HG03039 (cell line): ENCODE results near the gene ASPN.

Experiments
- ATAC-seq: cut with Tn5 transposase; IDR thresholded peaks from one replicate; pipeline ENCODE4 v1.9.1; 2021; ENCODE audit warnings: mild to moderate bottlenecking, moderate library complexity; ENCODE audit not compliant: unreplicated experiment

ASPN gene

DNA sequence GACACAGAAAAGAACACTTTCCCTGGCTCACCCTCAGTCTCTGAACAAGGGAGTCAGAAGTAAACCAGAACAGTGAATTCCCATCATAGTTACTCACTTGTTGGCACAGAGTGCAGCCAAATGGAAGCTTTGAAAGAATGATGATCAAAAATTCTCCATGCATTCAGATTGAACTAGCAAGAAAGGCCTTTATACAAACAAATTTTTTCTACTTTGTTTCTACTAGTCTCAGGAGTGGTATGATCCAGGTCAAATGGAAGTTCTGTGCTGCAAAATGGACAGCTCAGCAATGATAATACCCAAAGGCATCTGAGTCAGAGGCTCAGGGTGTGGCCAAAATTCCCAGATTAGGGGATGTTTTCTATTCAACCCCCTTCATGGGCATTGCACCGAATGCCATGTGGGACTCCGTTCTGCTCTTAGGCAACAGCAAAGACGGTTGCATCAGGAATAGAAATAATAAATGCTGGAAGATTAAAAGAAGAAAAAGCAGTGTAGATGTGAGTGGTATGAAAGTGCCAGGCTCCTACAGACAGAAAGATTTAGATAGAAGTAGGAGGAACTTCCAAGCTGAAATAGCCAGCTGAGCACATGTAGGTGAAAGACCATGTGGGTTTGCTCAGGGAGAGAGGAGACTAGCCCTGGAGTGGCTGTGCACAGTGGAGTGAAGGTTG is 24.0 kb upstream of the ASPN start:
- no peak for ATAC-seq

DNA sequence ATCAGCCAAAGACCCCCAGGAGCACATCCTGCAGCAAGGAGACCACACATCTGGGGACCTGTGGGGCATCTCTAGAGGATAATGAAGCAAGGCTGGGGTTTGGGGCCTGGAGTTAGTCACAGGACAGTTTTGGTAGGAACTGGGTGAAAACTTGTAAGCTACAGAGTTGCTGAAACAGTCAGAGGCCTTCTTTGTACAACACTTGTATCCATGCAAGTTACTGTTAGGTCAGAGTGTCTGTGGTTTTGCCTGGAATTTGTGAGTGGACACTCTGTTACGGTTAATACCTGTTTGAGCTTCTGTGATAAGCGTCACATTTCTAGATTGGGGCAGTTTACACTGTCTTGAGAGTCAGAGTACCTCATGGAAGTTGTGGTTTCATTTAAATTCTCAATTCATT is 22.6 kb upstream of the ASPN start:
- no peak for ATAC-seq

GRCh38 chr9:92503156-92503555 is 20.9 kb upstream of the ASPN start:
- ATAC-seq = no peak

- no peak for ATAC-seq
Observed at GRCh38 chr9:92501671-92502393, 19.5 kb upstream of the ASPN start.

- ATAC-seq = no peak
Observed at GRCh38 chr9:92500725-92501124, 18.4 kb upstream of the ASPN start.

DNA sequence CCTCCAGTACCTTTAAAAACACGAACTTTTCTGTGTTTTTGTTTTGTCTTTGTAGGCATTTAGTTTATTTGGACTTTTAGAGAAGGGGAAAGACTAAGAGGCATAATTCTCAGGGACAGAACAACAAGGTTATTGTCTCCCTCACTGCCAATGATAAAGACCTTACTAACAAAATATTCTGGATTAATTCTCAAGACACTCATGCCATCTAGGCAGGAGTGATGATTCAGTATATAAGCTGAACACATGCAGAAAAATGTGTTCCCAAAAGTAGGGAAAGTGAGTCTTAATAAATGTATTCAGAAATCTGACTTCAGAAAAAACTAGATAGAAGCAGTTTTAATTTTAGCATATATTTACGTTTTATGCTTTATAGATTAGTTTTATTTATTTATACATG is 17.4 kb upstream of the ASPN start:
- ATAC-seq = no peak

DNA sequence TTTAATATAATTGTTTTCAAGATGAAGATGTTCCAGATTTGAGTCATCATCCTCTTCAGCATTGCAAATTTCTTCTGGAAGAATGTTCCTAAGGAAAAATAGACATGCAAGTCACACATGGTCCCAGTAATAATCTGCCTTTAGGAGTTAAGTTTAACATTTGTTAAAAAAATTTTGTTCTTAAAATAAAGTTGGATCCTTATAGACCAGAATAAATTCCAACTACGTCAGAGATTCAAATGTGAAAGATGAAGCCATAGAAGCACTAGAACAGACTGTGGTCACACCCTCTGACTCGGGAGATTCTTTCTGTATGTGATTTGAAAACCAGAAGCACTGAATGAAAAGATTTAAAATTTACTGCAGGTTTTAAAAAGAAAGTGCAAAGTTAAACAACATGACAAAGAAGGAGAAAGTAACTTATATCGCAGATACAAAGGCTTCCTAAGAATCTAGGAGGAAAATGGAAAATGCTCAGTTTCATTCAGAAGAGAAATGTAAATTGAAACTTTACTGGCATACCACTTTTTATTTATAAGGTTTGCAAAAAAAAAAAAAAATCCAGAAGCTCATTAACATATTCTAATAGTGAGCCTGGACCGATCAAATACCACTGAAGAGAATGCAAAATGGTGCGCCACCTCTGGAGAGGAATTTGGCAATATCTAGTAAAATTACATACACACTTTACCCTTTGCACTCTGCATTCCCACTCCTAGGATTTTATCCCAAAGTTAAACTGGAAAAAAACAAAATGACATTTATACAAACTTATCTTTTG is 14.3 kb upstream of the ASPN start:
- no peak for ATAC-seq

DNA sequence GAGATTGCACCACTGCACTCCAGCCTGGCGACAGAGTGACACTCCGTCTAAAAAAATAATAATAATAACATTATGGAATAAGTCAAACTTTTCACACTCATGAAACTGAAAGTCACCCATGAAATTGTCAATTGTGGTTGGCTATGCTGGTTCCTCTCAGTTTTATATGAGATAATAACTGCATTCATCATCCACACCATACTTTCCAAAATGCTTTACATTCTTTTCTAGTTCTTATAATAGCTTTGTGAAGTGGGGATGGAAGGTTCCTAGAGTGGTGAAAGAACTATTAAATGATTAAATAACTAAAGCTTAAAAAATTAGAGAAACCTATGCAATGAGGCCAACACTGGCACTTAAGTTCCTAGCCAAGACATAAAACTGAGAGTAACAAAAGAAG is 12.6 kb upstream of the ASPN start:
- no peak for ATAC-seq

DNA sequence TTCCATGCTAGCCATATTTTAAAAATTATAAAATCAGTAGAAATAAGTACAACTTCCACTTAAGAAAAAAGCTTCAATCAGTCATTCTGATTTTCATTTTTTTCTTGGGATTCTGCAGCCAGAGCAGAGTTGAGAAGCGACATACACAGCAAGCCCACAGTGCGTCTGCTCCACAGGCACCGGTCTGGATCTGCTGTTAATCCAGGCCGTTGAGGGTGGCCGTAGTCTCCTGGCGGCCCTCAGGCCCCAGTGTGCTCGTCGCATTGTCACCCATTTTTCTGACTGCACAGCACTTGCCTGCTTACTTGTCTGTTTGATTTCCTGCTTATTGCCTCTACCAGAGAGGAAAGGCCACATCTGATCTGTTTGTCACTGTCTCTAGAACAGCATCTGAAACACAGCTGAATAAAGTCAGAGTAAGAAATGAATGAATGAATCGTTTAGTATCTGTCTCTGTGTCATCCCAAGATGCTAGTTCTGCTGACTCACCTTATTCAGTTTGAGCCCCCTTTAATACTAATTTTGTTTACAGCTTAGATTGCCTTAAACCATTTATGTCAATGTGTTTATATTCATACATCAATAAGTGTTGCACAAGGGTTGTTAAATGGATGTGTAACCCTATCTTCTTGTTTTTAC is 11.6 kb upstream of the ASPN start:
- no peak for ATAC-seq

- ATAC-seq = no peak
Observed at GRCh38 chr9:92492781-92493401, 10.6 kb upstream of the ASPN start.

DNA sequence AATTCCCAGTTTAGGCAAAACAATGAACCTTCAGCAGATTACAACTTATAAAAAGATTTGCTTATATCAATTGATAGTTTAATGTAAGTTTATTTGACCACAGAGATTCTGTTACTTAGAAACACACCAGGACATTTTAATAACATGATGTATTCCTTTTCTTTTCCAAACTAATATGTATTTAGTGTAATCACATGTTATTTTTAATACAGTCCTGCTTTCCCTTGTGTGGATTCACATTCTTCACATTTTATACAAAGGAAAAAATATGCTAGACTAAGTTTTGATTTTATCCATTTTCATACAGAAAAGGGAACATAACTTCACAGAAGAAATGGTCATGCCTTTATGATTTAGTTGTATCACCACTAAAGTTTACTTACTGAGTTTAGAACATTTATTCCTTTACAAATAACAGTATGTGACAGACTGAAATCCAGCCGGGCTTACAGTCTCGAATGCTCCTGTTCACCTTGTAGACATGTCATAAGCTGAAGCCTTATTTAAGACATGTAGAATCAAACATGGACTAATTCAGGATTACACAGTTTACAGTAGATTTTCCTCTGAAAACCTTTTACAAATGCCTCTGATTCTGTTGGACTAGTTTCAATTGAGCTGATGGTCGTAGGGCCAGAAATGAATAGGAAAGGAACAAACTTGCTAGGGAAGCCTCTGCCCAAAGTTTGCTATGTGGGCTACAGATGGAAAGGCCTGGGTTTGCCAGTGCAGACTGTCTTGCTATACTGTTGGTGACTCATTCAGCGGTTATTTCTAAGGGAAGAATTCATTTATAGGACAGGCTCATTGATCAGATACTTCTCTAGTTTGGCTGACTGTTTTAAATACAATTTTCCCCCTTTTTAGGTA is 6.6 kb upstream of the ASPN start:
- no peak for ATAC-seq

DNA sequence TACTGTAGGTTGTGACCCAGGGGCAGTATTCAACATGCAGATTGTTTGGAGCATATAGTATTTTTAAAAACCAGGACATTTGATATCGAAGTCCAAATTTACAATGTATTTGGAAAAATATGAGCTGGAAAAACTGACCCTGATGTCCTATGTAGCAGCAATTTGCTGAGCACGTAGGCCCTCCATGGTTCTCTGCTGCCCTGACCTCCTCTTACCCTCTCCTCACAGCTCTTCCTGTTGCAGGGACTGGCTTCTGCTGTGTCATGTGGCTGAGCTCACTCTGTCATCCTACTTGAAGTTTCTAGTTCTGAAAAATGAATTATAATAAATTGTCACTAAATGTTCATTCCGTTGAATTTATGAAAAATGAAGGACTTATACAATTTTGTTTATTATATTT is 4.1 kb upstream of the ASPN start:
- ATAC-seq = no peak

GRCh38 chr9:92484563-92484962 is 2.3 kb upstream of the ASPN start:
- ATAC-seq = no peak

- ATAC-seq = no peak
Observed at GRCh38 chr9:92483627-92484545, 1.6 kb upstream of the ASPN start.

DNA sequence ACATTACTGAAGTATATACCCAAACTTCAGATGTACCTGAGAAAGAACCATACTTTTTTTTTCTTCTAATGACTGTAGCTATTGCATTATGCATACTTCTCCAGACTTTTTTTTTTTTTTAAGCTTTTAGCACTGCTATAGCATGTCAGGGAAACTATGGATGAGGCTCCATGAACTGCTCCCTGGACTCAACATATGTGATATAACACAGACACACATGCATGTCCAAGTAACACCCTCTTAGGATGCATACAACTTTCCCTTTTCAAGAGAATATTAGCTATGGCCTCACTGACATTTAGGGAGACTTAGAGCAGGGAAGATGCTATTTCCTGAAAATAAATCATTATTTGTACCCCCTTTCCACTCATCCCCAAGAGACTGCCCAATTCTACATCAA is 499 bp upstream of the ASPN start:
- ATAC-seq = no peak

GRCh38 chr9:92480986-92481633 is 1.2 kb downstream of the ASPN start:
- no peak for ATAC-seq

- no peak for ATAC-seq
Observed at GRCh38 chr9:92480291-92480771, 2.0 kb downstream of the ASPN start.

DNA sequence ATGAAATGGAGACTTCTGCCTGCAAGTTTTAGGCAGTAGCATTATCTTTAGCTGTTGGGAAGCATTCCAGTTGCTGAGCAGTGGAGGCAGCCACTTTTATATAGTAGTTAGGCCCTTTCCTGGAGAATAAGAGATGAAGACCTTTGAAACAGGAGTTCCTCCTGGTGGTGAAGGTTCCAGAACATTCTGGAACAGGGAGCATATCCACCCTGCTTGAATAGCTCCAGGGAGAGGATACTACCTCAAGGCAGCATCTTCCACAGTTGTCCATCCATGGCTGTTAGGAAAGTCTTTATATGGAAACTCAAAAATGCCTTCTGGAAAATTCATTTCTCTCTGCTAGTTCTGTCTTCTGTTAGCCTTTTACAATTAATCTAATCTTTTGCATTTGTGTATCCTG is 3.0 kb downstream of the ASPN start:
- no peak for ATAC-seq
